ENCODE results near the gene VAV1.

GRCh38 chr19:6873708-6874431, 101.4 kb downstream of the VAV1 start:
- TF ChIP-seq CTCF (conservative IDR thresholded peaks at IDR 0.05; ENCODE audit: low read depth, low read length) (no peak), EZH2 (IDR thresholded peaks at IDR 0.05; ENCODE audit: low read length, unreplicated experiment) (no peak), EZH2phosphoT487 (IDR thresholded peaks at IDR 0.05; ENCODE audit: borderline replicate concordance, low read length) (no peak)
